Measurements from ENCODE around the gene SLC25A1. TPM values are rescaled to one million over a fixed set of nuclear protein-coding genes. Genes with fewer than 3 reads are reported as not detected.
"Not testable (repeated sequence)": the region's sequence is repeated elsewhere in the genome, so short reads cannot be mapped to it uniquely, and the experiment has no call there.

SLC25A1 gene
- total RNA-seq, 1 donor from 2014 or later = 152 TPM

- DNase-seq (ENCODE audit: low spot score) (no peak), ATAC-seq (no peak)
Measured at GRCh38 chr22:19207401-19207808, 28.9 kb upstream of the SLC25A1 start.

- DNase-seq (ENCODE audit: low spot score) (no peak), ATAC-seq (no peak)
Measured at GRCh38 chr22:19206287-19206686, 27.8 kb upstream of the SLC25A1 start.

- no peak for ATAC-seq
Measured at GRCh38 chr22:19204640-19205039, 26.1 kb upstream of the SLC25A1 start.

GRCh38 chr22:19203834-19204233 lies 25.3 kb upstream of the SLC25A1 start:
- ATAC-seq = no peak
- no peak for DNase-seq (ENCODE audit: low spot score)

More at GRCh38 chr22:19204640-19205039, 26.1 kb upstream of the SLC25A1 start:
- no peak for DNase-seq (ENCODE audit: low spot score)

GRCh38 chr22:19202799-19203186 lies 24.3 kb upstream of the SLC25A1 start:
- not testable (repeated sequence) for DNase-seq (ENCODE audit: low spot score); ATAC-seq

GRCh38 chr22:19201869-19202798 lies 23.6 kb upstream of the SLC25A1 start:
- DNase-seq (ENCODE audit: low spot score) = no peak
- peak; percentile 22 for ATAC-seq

GRCh38 chr22:19201130-19201868 lies 22.8 kb upstream of the SLC25A1 start:
- ATAC-seq = no peak
- DNase-seq (ENCODE audit: low spot score) = no peak

GRCh38 chr22:19199479-19199878 lies 20.9 kb upstream of the SLC25A1 start:
- DNase-seq (ENCODE audit: low spot score) = no peak
- no peak for ATAC-seq

- no peak for DNase-seq (ENCODE audit: low spot score)
Measured at GRCh38 chr22:19197997-19198865, 19.7 kb upstream of the SLC25A1 start.

GRCh38 chr22:19196841-19197612 lies 18.5 kb upstream of the SLC25A1 start:
- ATAC-seq (no peak), DNase-seq (ENCODE audit: low spot score) (no peak)

More at GRCh38 chr22:19197997-19198865, 19.7 kb upstream of the SLC25A1 start:
- no peak for ATAC-seq

- no peak for DNase-seq (ENCODE audit: low spot score)
- ATAC-seq = no peak
Measured at GRCh38 chr22:19195796-19196731, 17.5 kb upstream of the SLC25A1 start.

GRCh38 chr22:19194766-19195536 lies 16.4 kb upstream of the SLC25A1 start:
- DNase-seq (ENCODE audit: low spot score) = no peak
- ATAC-seq = no peak

- ATAC-seq (no peak), DNase-seq (ENCODE audit: low spot score) (no peak)
Measured at GRCh38 chr22:19193879-19194278, 15.3 kb upstream of the SLC25A1 start.

- ATAC-seq (no peak), DNase-seq (ENCODE audit: low spot score) (no peak)
Measured at GRCh38 chr22:19187716-19188563, 9.4 kb upstream of the SLC25A1 start.

- ATAC-seq = no peak
- no peak for DNase-seq (ENCODE audit: low spot score)
Measured at GRCh38 chr22:19184276-19184997, 5.9 kb upstream of the SLC25A1 start.

- ATAC-seq (no peak), DNase-seq (ENCODE audit: low spot score) (no peak)
Measured at GRCh38 chr22:19183216-19183615, 4.7 kb upstream of the SLC25A1 start.
